ENCODE measurements around the gene ITGA8.
A peak's percentile ranks its signal among the peaks of the same experiment; 100 is the strongest.

ITGA8 gene

GRCh38 chr10:15695852-15696251, 23.9 kb downstream of the ITGA8 start:
- no peaks in the 10 kb centered on the region for H3K79me2 ChIP-seq (ENCODE audit: low read length)
- TF ChIP-seq EZH2phosphoT487 (IDR thresholded peaks at IDR 0.05; ENCODE audit: low read depth), result no peak
- TF ChIP-seq CTCF (IDR thresholded peaks at IDR 0.05; ENCODE audit: low read depth, low read length), result no peak
- no peaks in the 10 kb centered on the region for H3K9me3 ChIP-seq (ENCODE audit: insufficient read depth, low read length)
- H3K36me3 ChIP-seq (replicated peaks; ENCODE audit: low read depth, low read length), result no peaks in the 10 kb centered on the region
- H3K4me2 ChIP-seq (ENCODE audit: low read length), result no peak overlapping the region
- no peaks in the 10 kb centered on the region for H3K27me3 ChIP-seq (ENCODE audit: low read depth, low read length)
- no peaks in the 10 kb centered on the region for H3K4me1 ChIP-seq (ENCODE audit: low read length)
- no peaks in the 10 kb centered on the region for H4K20me1 ChIP-seq (ENCODE audit: insufficient read depth, low read length)
- no peak overlapping the region for H3K4me3 ChIP-seq (ENCODE audit: low read length)
- no peak overlapping the region for H3K27ac ChIP-seq (ENCODE audit: low read length)
- H3K9ac ChIP-seq (ENCODE audit: low read length), result no peak overlapping the region
- no peak overlapping the region for H2AFZ ChIP-seq (ENCODE audit: low read depth, low read length)

- TF ChIP-seq EZH2phosphoT487 (IDR thresholded peaks at IDR 0.05; ENCODE audit: low read depth) (no peak), CTCF (IDR thresholded peaks at IDR 0.05; ENCODE audit: low read depth, low read length) (no peak)
- Histone ChIP-seq H3K4me2 (ENCODE audit: low read length) (no peak overlapping the region), H3K79me2 (ENCODE audit: low read length) (no peaks in the 10 kb centered on the region), H2AFZ (ENCODE audit: low read depth, low read length) (no peak overlapping the region), H3K9me3 (ENCODE audit: insufficient read depth, low read length) (no peaks in the 10 kb centered on the region), H3K4me3 (ENCODE audit: low read length) (no peak overlapping the region), H3K9ac (ENCODE audit: low read length) (no peak overlapping the region), H4K20me1 (ENCODE audit: insufficient read depth, low read length) (no peaks in the 10 kb centered on the region), H3K27me3 (ENCODE audit: low read depth, low read length) (no peaks in the 10 kb centered on the region), H3K36me3 (replicated peaks; ENCODE audit: low read depth, low read length) (no peaks in the 10 kb centered on the region), H3K4me1 (ENCODE audit: low read length) (peaks cover 2% of the 10 kb centered on the region), H3K27ac (ENCODE audit: low read length) (no peak overlapping the region)
Measured at GRCh38 chr10:15690031-15690430, 29.7 kb downstream of the ITGA8 start.

GRCh38 chr10:15684768-15685167, 35.0 kb downstream of the ITGA8 start:
- no peak overlapping the region for H3K4me3 ChIP-seq (ENCODE audit: low read length)
- H3K9ac ChIP-seq (ENCODE audit: low read length), result no peak overlapping the region
- no peaks in the 10 kb centered on the region for H3K9me3 ChIP-seq (ENCODE audit: insufficient read depth, low read length)
- H3K36me3 ChIP-seq (replicated peaks; ENCODE audit: low read depth, low read length), result no peaks in the 10 kb centered on the region
- H2AFZ ChIP-seq (ENCODE audit: low read depth, low read length), result no peak overlapping the region
- peak overlapping the region; percentile 30 for H3K4me2 ChIP-seq (ENCODE audit: low read length)
- H3K79me2 ChIP-seq (ENCODE audit: low read length), result no peaks in the 10 kb centered on the region
- no peak for TF ChIP-seq EZH2phosphoT487 (IDR thresholded peaks at IDR 0.05; ENCODE audit: low read depth)
- TF ChIP-seq CTCF (IDR thresholded peaks at IDR 0.05; ENCODE audit: low read depth, low read length), result no peak
- H3K27me3 ChIP-seq (ENCODE audit: low read depth, low read length), result no peaks in the 10 kb centered on the region
- peaks cover 6% of the 10 kb centered on the region for H3K4me1 ChIP-seq (ENCODE audit: low read length)
- H3K27ac ChIP-seq (ENCODE audit: low read length), result no peak overlapping the region
- no peaks in the 10 kb centered on the region for H4K20me1 ChIP-seq (ENCODE audit: insufficient read depth, low read length)

- no peak overlapping the region for H2AFZ ChIP-seq (ENCODE audit: low read depth, low read length)
- H3K27me3 ChIP-seq (ENCODE audit: low read depth, low read length), result no peaks in the 10 kb centered on the region
- no peak overlapping the region for H3K4me2 ChIP-seq (ENCODE audit: low read length)
- no peak for TF ChIP-seq EZH2phosphoT487 (IDR thresholded peaks at IDR 0.05; ENCODE audit: low read depth)
- no peak for TF ChIP-seq CTCF (IDR thresholded peaks at IDR 0.05; ENCODE audit: low read depth, low read length)
- H3K27ac ChIP-seq (ENCODE audit: low read length), result no peak overlapping the region
- H3K79me2 ChIP-seq (ENCODE audit: low read length), result no peaks in the 10 kb centered on the region
- peaks cover 6% of the 10 kb centered on the region for H3K4me1 ChIP-seq (ENCODE audit: low read length)
- H3K36me3 ChIP-seq (replicated peaks; ENCODE audit: low read depth, low read length), result no peaks in the 10 kb centered on the region
- no peak overlapping the region for H3K4me3 ChIP-seq (ENCODE audit: low read length)
- no peak overlapping the region for H3K9ac ChIP-seq (ENCODE audit: low read length)
- no peaks in the 10 kb centered on the region for H3K9me3 ChIP-seq (ENCODE audit: insufficient read depth, low read length)
- H4K20me1 ChIP-seq (ENCODE audit: insufficient read depth, low read length), result no peaks in the 10 kb centered on the region
Measured at GRCh38 chr10:15681076-15681475, 38.6 kb downstream of the ITGA8 start.
